ENCODE data around the gene CCDC158. TPM values are rescaled to one million over a fixed set of nuclear protein-coding genes. Genes with fewer than 3 reads are reported as not detected.

CCDC158 gene
- total RNA-seq, 1 donor from 2014 or later = not detected

DNA sequence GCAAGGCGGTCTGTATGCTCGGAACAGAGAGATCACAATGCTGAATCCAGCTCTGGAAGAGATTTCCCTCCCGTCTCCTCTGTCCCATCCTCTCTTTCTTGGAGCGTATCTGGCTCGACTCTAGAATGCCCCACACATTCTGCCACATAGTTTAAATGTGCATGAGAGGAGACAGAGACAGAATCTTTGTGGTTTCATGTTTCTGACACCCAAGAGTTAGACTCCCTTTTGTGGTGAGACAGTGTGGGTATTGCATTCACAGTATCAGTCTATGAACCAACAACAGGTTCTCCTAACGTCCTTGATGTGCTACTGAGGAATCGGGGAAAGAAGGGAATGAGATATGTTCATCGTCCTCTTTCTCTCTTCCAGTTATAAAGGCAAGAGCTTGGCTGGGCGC, 144.1 kb downstream of the CCDC158 start:
- Mint-ChIP-seq H3K36me3 (ENCODE audit: low read depth) (no peaks in the 10 kb centered on the region), H3K4me3 (no peak overlapping the region), H3K4me1 (ENCODE audit: low read depth) (no peaks in the 10 kb centered on the region), H3K27me3 (ENCODE audit: insufficient read depth) (peaks cover 34% of the 10 kb centered on the region), H3K9me3 (no peaks in the 10 kb centered on the region), H3K27ac (no peak overlapping the region)
- no peak for DNase-seq (ENCODE audit: low spot score)
- intact Hi-C loops (cut with micrococcal nuclease) = no loop called here

DNA sequence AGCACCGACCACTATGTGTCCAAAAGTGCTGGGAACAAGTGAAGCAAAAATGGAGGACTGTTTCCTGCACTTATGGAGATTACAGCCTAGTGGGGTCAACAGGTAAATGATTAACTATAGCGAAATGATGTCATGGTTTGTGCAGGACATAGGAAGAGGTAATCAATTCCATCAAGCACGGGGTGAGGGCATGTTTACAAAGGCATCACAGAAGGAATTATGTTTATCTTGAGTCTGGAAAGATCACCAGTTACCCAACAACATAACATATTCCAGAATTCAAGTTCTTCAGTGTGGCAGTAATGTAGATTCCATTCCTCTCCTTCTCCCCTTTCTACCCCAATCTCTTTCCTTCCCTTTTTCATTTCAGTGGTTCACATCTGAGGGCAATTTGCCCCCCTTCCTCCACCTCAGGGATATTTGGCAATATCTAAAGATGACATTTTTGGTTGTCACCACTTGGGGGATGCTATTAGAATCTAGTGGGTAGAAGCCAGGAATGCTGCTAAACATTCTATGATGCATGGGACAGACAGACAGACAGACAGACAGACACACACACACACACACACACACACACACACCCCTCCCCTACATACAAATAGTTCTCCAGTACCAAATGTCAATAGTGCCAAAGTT, 145.3 kb downstream of the CCDC158 start:
- no peaks in the 10 kb centered on the region for H3K9me3 Mint-ChIP-seq
- DNase-seq (ENCODE audit: low spot score) = no peak
- H3K4me1 Mint-ChIP-seq (ENCODE audit: low read depth) = no peaks in the 10 kb centered on the region
- H3K27ac Mint-ChIP-seq = no peak overlapping the region
- H3K36me3 Mint-ChIP-seq (ENCODE audit: low read depth) = no peaks in the 10 kb centered on the region
- H3K27me3 Mint-ChIP-seq (ENCODE audit: insufficient read depth) = peaks cover 38% of the 10 kb centered on the region
- no peak overlapping the region for H3K4me3 Mint-ChIP-seq
- intact Hi-C loops (cut with micrococcal nuclease) = no loop called here

DNA sequence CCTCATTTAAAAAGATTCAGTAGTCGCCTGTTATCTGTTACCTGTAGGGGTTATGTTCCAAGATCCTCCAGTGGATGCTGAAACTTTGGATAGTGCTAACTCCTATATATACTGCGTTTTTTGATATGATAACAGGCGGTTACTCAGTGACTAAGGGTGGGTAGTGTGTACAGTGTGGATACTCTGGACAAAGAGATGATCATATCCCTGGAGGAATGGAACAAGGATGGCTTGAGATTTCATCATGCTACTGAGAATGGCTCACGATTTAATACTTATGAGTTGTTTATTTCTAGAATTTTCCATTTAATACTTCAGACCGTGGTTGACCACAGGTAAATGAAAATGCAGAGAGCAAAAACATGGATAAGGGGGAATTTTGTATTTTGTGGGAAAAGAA, 147.9 kb downstream of the CCDC158 start:
- Mint-ChIP-seq H3K4me1 (ENCODE audit: low read depth) (no peaks in the 10 kb centered on the region), H3K9me3 (no peaks in the 10 kb centered on the region), H3K4me3 (no peak overlapping the region), H3K27me3 (ENCODE audit: insufficient read depth) (peaks cover 33% of the 10 kb centered on the region), H3K36me3 (ENCODE audit: low read depth) (no peaks in the 10 kb centered on the region), H3K27ac (no peak overlapping the region)
- intact Hi-C loops (cut with micrococcal nuclease) = no loop called here
- no peak for DNase-seq (ENCODE audit: low spot score)

DNA sequence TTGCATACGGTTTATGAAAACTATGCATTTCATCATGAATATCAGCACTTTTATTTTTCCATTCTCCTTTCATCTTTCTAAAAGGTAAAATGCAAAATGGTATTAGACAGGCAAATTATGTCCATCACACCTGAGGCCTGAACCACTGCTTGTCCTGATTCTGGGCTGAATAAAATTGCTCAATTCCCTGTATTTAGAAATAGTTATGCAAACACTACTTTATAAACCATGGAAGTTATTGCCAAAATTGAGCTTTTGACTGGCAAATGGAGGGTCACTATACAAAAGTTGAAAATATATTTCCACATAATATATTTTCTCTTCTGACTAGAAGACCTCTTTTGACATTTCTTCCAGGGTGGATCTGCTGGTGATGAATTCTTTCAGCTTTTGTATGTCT, 148.4 kb downstream of the CCDC158 start:
- Mint-ChIP-seq H3K9me3 (no peaks in the 10 kb centered on the region), H3K27ac (no peak overlapping the region), H3K36me3 (ENCODE audit: low read depth) (no peaks in the 10 kb centered on the region), H3K4me1 (ENCODE audit: low read depth) (no peaks in the 10 kb centered on the region), H3K27me3 (ENCODE audit: insufficient read depth) (peaks cover 33% of the 10 kb centered on the region), H3K4me3 (no peak overlapping the region)
- intact Hi-C loops (cut with micrococcal nuclease) = no loop called here
- no peak for DNase-seq (ENCODE audit: low spot score)

DNA sequence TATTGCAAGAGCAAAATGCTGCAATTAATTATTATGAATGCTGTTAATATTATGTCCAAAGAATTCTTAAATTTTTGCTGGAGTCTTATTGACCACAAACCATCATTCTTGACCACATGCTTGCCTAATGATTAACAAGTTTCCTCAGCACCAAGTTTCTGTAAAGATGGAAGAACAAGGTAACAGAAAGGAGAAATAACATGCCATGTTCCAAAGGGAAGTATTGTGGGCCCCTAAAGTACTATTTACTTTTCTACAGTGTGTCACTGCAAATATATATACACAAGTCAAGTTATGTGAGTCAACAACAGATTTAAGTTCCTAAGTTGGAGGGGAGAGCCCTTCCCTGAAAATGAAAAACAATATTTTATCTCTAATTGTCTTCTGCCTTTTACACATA, 148.9 kb downstream of the CCDC158 start:
- Mint-ChIP-seq H3K27ac (no peak overlapping the region), H3K4me3 (no peak overlapping the region), H3K27me3 (ENCODE audit: insufficient read depth) (peaks cover 33% of the 10 kb centered on the region), H3K9me3 (no peaks in the 10 kb centered on the region), H3K4me1 (ENCODE audit: low read depth) (no peaks in the 10 kb centered on the region), H3K36me3 (ENCODE audit: low read depth) (no peaks in the 10 kb centered on the region)
- intact Hi-C loops (cut with micrococcal nuclease) = no loop called here
- DNase-seq (ENCODE audit: low spot score) = no peak

DNA sequence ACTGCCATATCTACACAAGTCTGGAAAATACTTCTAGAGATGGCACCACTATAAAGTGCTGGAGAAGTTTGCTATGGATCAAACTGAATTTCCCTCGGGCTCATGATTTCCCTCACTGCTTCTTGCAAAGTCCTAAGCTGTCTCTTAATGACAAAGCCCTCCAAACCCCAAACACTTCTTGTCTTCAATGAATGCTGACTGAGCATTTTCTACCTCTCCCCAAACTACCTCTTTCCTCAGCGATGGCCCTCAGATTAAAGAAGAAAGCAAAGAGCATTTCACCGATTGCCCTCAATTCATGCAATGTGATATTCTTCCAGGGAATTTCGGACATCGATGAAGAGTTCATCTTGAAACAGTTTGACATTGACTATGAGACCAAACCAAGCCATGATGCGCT, 149.7 kb downstream of the CCDC158 start:
- intact Hi-C loops (cut with micrococcal nuclease) = no loop called here
- H3K27ac Mint-ChIP-seq = no peak overlapping the region
- no peaks in the 10 kb centered on the region for H3K36me3 Mint-ChIP-seq (ENCODE audit: low read depth)
- no peak for DNase-seq (ENCODE audit: low spot score)
- peaks cover 30% of the 10 kb centered on the region for H3K27me3 Mint-ChIP-seq (ENCODE audit: insufficient read depth)
- H3K9me3 Mint-ChIP-seq = no peaks in the 10 kb centered on the region
- no peak overlapping the region for H3K4me3 Mint-ChIP-seq
- no peaks in the 10 kb centered on the region for H3K4me1 Mint-ChIP-seq (ENCODE audit: low read depth)

DNA sequence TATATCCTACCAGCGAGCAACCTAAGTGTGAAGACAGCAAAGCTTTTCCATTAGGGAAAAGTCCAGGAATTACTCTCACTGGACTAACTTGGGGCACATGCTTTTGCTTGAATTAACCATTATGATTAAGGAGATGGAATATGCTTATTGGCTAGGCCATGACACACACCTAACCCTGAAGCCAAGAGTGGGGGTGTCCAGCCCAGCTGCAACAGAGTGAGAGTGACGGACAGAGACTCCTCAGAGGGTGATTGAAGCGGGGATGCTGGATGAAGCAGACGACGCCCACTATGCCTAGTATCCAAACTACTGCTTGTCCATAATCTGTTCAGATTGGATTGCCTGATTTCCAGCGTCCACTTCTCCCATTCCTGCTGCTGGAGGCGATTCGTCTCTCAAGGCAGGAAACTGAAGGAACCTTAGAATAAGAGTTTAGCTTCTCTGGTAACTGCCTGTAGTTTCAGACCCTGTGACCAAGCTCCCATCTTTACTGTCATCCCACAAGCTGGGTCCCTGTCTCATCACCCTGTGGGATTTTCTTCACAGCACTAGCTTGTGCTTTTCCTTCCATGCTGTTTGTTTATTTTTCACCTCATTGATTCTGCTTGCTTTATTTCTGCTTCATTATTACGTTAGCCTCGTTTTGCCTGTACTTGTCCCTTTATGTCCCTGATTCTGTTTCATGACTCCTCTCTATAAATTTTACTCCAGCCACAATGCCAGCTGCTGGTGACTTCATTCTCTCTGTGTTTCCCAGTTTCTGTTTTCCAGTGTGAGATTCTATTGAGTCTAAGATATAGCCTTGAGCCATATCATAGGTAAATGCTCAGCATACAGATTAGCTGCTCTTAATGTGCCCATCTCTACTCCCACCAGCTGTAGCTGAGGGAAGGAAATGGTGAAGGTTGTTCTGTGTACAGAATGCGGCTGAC, 150.4 kb downstream of the CCDC158 start:
- peaks cover 26% of the 10 kb centered on the region for H3K27me3 Mint-ChIP-seq (ENCODE audit: insufficient read depth)
- H3K4me3 Mint-ChIP-seq = no peak overlapping the region
- no peak overlapping the region for H3K27ac Mint-ChIP-seq
- H3K9me3 Mint-ChIP-seq = no peaks in the 10 kb centered on the region
- no peaks in the 10 kb centered on the region for H3K36me3 Mint-ChIP-seq (ENCODE audit: low read depth)
- no peak for DNase-seq (ENCODE audit: low spot score)
- no peaks in the 10 kb centered on the region for H3K4me1 Mint-ChIP-seq (ENCODE audit: low read depth)
- intact Hi-C loops (cut with micrococcal nuclease) = no loop called here

DNA sequence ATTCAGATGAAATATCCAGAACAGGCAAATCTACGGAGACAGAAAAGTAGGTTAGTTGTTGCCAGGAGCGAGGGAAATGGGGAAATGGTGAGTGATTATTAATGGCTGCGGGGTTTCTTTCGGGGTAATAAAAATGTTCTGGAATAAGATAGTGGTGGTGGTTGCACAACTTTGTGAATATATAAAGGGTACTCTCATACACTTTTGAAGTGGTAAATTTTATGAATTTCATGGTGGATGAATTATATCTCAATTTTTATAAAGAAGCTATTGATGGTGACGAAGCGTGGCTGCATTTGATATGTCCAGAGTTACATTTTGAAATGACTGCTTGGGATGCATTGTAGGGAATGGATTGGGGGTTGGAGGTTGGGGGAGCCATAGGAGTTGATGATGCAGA, 153.1 kb downstream of the CCDC158 start:
- Mint-ChIP-seq H3K4me3 (no peak overlapping the region), H3K9me3 (no peaks in the 10 kb centered on the region), H3K4me1 (ENCODE audit: low read depth) (no peaks in the 10 kb centered on the region), H3K27me3 (ENCODE audit: insufficient read depth) (peaks cover 12% of the 10 kb centered on the region), H3K27ac (no peak overlapping the region), H3K36me3 (ENCODE audit: low read depth) (no peaks in the 10 kb centered on the region)
- intact Hi-C loops (cut with micrococcal nuclease) = no loop called here
- no peak for DNase-seq (ENCODE audit: low spot score)

DNA sequence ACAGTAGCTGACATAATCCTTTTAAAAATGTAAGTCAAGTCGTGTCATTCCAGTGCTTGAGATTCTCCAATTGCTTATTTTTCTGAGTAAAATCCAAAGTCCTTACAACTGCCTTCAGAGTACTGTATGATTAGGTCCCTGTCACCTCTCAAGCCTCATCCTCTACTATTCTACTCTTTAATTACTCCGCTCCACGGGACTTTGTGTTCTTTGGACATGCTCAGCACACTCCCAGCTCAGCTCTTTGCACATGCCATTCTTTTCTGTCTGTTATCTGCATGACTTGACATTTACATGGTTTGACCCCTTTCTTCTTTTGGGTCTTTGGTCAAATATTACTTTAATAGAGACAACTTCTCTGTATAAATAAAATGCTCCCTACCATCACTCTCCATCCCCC, 154.3 kb downstream of the CCDC158 start:
- Mint-ChIP-seq H3K27me3 (ENCODE audit: insufficient read depth) (peaks cover 7% of the 10 kb centered on the region), H3K27ac (no peak overlapping the region), H3K4me3 (no peak overlapping the region), H3K4me1 (ENCODE audit: low read depth) (no peaks in the 10 kb centered on the region), H3K9me3 (no peaks in the 10 kb centered on the region), H3K36me3 (ENCODE audit: low read depth) (no peaks in the 10 kb centered on the region)
- intact Hi-C loops (cut with micrococcal nuclease) = no loop called here
- no peak for DNase-seq (ENCODE audit: low spot score)

DNA sequence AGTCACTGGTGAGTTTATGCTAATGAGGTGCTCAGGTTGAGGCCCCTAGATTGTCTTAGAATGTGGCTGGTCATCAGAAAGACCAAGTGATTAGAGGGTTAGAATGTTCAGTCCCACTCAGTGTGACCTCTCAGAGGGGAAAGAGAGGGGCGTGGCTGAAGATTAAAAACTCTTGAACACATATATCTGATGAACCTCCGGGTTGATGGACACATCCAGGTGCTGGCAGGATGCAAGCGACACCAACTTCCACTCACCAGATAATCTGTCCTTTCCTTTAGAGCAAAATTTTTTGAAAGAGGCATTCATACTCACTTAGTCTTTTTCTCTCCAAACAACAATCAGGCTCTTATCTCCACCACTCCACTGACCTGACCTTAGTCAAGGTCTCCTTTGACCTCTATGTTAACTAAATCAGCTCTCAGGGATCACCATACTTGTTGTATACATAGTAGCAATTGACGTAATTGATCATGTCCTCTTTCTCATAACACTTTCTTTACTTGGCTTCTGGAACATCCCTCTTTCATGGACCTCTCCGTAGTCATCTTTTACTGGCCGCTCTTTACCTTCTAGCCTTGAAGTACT, 155.2 kb downstream of the CCDC158 start:
- H3K27me3 Mint-ChIP-seq (ENCODE audit: insufficient read depth) = peaks cover 3% of the 10 kb centered on the region
- no peak for DNase-seq (ENCODE audit: low spot score)
- no peaks in the 10 kb centered on the region for H3K4me1 Mint-ChIP-seq (ENCODE audit: low read depth)
- no peak overlapping the region for H3K4me3 Mint-ChIP-seq
- H3K27ac Mint-ChIP-seq = no peak overlapping the region
- no peaks in the 10 kb centered on the region for H3K36me3 Mint-ChIP-seq (ENCODE audit: low read depth)
- intact Hi-C loops (cut with micrococcal nuclease) = no loop called here
- H3K9me3 Mint-ChIP-seq = no peaks in the 10 kb centered on the region

Other genes with a start within 250 kb of the CCDC158 start
- 1.3 and 1.4 TPM in 2 replicates for gene SCARB2, start 207.3 kb downstream of the CCDC158 start, total RNA-seq
- gene FAM47E, start 169.4 kb downstream of the CCDC158 start, total RNA-seq = not detected in 2 replicates
- gene STBD1, start 114.4 kb downstream of the CCDC158 start, total RNA-seq = 0.51 and 0.57 TPM in 2 replicates
- gene SHROOM3, start 14.1 kb upstream of the CCDC158 start, total RNA-seq = 0.02 and 0.05 TPM in 2 replicates